Fibroblast of skin of abdomen (primary cell): ENCODE measurements around the gene EXD3.

Experiments
- DNase-seq: peaks from one replicate; pipeline ENCODE4 v3.0.0-alpha.2; 2013

EXD3 gene

GRCh38 chr9:137375321-137376058 lies 47.5 kb downstream of the EXD3 start:
- DNase-seq, result no peak

- no peak for DNase-seq
These were observed 48.7 kb downstream of the EXD3 start for GRCh38 chr9:137374131-137374845.

- DNase-seq, result no peak
These were observed 49.4 kb downstream of the EXD3 start for GRCh38 chr9:137373611-137373980.

- DNase-seq, result no peak
These were observed 50.0 kb downstream of the EXD3 start for GRCh38 chr9:137372693-137373610.

GRCh38 chr9:137371946-137372651 lies 50.9 kb downstream of the EXD3 start:
- no peak for DNase-seq

- no peak for DNase-seq
These were observed 51.4 kb downstream of the EXD3 start for GRCh38 chr9:137371521-137371941.

- no peak for DNase-seq
These were observed 52.0 kb downstream of the EXD3 start for GRCh38 chr9:137370865-137371520.

- DNase-seq, result no peak
These were observed 52.8 kb downstream of the EXD3 start for GRCh38 chr9:137369911-137370764.

- no peak for DNase-seq
These were observed 53.7 kb downstream of the EXD3 start for GRCh38 chr9:137369061-137369787.

GRCh38 chr9:137368431-137369035 lies 54.4 kb downstream of the EXD3 start:
- no peak for DNase-seq

- DNase-seq, result no peak
These were observed 55.2 kb downstream of the EXD3 start for GRCh38 chr9:137367506-137368430.

- no peak for DNase-seq
These were observed 56.0 kb downstream of the EXD3 start for GRCh38 chr9:137366891-137367381.

GRCh38 chr9:137366445-137366810 lies 56.5 kb downstream of the EXD3 start:
- no peak for DNase-seq

GRCh38 chr9:137365552-137366444 lies 57.2 kb downstream of the EXD3 start:
- no peak for DNase-seq

- DNase-seq, result no peak
These were observed 57.9 kb downstream of the EXD3 start for GRCh38 chr9:137365056-137365455.

GRCh38 chr9:137359850-137360249 lies 63.1 kb downstream of the EXD3 start:
- no peak for DNase-seq

- DNase-seq, result no peak
These were observed 64.8 kb downstream of the EXD3 start for GRCh38 chr9:137358126-137358525.
